ENCODE measurements around the gene VANGL2. TPM values are rescaled to one million over a fixed set of nuclear protein-coding genes. Genes with fewer than 3 reads are reported as not detected.

The VANGL2 gene
- total and polyA plus RNA-seq, 2 of the 8 experiments (the other 6 are each of a cell fraction or from before 2014, with no cell fraction given) = 62.5 to 118 TPM

DNA sequence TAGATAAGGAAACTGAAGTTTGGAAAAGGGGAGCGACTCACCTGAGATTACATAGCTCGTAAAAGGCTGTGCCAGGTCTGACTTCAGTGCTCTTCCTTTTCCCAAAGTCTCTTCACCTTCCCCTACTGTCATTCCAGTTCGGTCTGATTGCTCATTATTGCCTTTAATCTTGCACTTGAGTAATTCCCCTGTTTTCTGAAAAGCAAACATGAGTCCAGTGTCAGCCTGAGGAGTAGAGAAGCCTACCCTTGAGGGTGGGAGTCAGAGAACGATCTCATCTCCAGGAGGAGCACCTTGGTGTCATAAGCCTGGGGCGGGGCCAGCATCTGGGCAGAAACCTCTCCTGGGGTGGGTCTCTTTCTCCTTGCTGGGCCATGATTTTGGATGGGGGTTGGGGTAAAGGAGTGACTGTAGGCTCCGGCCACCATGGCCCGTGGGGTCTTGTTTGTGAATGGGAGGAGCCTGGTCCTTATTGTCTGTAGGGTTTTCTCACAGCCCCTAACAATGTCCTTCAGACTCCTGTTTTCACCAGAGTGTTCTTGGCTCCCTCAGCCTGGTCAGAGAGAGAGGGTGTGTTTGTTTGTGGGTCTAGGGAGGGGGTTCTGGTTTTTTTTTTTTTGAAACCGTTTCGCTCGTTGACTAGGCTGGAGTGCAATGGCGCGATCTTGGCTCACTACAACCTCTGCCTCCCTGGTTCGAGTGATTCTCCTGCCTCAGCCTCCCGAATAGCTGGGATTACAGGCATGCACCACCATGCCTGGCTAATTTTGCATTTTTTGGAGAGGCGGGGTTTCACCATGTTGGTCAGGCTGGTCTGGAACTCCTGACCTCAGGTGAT is 6.0 kb downstream of the VANGL2 start (continued):
- TF ChIP-seq CHD7 (IDR thresholded peaks at IDR 0.05; ENCODE audit: insufficient replicate concordance, low read length) = no peak
- TF ChIP-seq CREB1 (IDR thresholded peaks at IDR 0.05) = no peak
- TF ChIP-seq RXRA (IDR thresholded peaks at IDR 0.05; ENCODE audit: insufficient read depth, low read depth, low read length) = no peak
- no peak for TF ChIP-seq CBX5 (IDR thresholded peaks at IDR 0.05; ENCODE audit: low read depth, low read length)
- TF ChIP-seq ASH2L (IDR thresholded peaks at IDR 0.05; ENCODE audit: low read length) = no peak
- TF ChIP-seq CHD1 (IDR thresholded peaks at IDR 0.05; ENCODE audit: low read depth, low read length) = no peak
- no peak for TF ChIP-seq TAF7 (optimal IDR thresholded peaks at IDR 0.05; ENCODE audit: borderline replicate concordance, low read depth, low read length)
- TF ChIP-seq KDM1A (IDR thresholded peaks at IDR 0.05; ENCODE audit: borderline replicate concordance, low read length) = no peak
- TF ChIP-seq SIN3A (conservative IDR thresholded peaks at IDR 0.05 in 1 of 2, IDR thresholded peaks at IDR 0.05 in 1 of 2; ENCODE audit: low read depth in 1 of 2, low read length in 2 of 2) = no peak
- no peak for TF ChIP-seq EP300 (IDR thresholded peaks at IDR 0.05; ENCODE audit: borderline replicate concordance in 1 of 2, low read depth in 2 of 2, low read length in 2 of 2)
